KMS-11 (cell line): ENCODE measurements around the gene KIF12.

ENCODE experiments used
- H2AFZ ChIP-seq: fragments of 200-600 bp; sonication (generic); 2 replicates; pipeline ENCODE4 v1.6.1; 2016; ENCODE audit warnings: antibody characterized with exemption, mixed run types, low read depth
- H3K27ac ChIP-seq: fragments of 200-600 bp; sonication (generic); 2 replicates; pipeline ENCODE4 v1.6.1; 2016; ENCODE audit warnings: mild to moderate bottlenecking, mixed run types
- H3K27me3 ChIP-seq: fragments of 200-600 bp; sonication (generic); 2 replicates; pipeline ENCODE4 v1.6.1; 2017; ENCODE audit warnings: mild to moderate bottlenecking, low read depth, mixed run types, moderate library complexity; ENCODE audit not compliant: insufficient read depth
- H3K36me3 ChIP-seq: fragments of 200-600 bp; sonication (generic); 2 replicates; pipeline ENCODE4 v1.6.1; 2017; ENCODE audit warnings: mild to moderate bottlenecking, mixed run types; ENCODE audit not compliant: insufficient read depth
- H3K4me1 ChIP-seq: fragments of 200-600 bp; sonication (generic); 2 replicates; pipeline ENCODE4 v1.6.1; 2016; ENCODE audit warnings: mild to moderate bottlenecking, low read depth, mixed run types; ENCODE audit not compliant: poor library complexity, severe bottlenecking
- H3K4me2 ChIP-seq: fragments of 200-600 bp; sonication (generic); 2 replicates; pipeline ENCODE4 v1.7.0; 2016; ENCODE audit warnings: mild to moderate bottlenecking, mixed run types
- H3K4me3 ChIP-seq: fragments of 200-600 bp; sonication (generic); IDR thresholded peaks from 2 replicates; pipeline ENCODE4 v1.6.1; 2017; ENCODE audit warnings: low read depth, low read length, mixed read lengths; ENCODE audit not compliant: insufficient read depth
- H3K79me2 ChIP-seq: fragments of 200-600 bp; sonication (generic); 2 replicates; pipeline ENCODE4 v1.6.1; 2016; ENCODE audit warnings: low read depth, mixed run types; ENCODE audit not compliant: insufficient read depth
- H3K9ac ChIP-seq: fragments of 200-600 bp; sonication (generic); 2 replicates; pipeline ENCODE4 v1.6.1; 2016; ENCODE audit warnings: mild to moderate bottlenecking, mixed run types
- H4K20me1 ChIP-seq: fragments of 200-600 bp; sonication (generic); 2 replicates; pipeline ENCODE4 v1.6.1; 2016; ENCODE audit warnings: mild to moderate bottlenecking, mixed run types; ENCODE audit not compliant: insufficient read depth
- CTCF ChIP-seq: fragments of 200-600 bp; sonication (generic); conservative IDR thresholded peaks from 2 replicates; pipeline ENCODE4 v1.6.1; 2017; ENCODE audit warnings: low read depth, mild to moderate bottlenecking, antibody characterized with exemption, low read length, moderate library complexity, mixed read lengths

The KIF12 gene

DNA sequence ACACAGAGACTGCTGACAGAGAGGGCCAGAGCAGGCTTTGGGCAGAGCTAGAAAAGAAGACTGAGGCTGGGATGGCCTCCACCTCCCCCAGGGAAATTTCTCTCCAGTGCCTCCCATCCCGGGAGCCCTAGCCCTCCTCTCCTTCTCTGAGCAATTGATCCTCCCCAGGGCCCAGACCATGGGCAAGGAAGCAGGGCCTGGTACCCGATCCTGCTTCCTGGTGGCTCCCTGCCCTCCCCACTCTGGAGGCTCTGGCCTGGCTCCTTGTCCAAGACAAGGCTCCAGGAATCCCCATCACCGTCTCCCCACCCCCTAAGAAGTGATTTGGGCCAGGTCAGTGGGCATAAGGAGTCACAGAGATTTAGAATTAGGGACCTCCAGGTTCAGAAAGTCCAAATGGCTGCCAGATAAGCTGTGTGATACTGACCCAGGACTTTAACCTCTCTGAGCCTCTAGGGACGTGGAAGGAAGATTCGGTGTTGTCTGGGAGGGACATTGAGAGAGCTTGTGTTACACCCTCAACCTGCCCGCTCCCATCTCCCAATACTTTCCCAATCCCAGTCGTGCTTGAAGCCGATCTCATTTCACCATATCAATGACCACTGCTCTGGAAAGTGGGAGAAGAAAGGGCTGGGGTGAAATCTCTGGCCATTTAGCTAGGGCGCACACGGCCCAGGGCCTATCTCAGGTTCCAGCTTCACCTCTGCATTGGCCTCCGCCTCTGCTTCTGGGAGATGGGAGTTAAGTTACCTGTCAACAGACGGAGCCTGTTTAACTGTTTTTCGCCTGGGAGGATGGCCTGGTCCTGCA, 25.8 kb upstream of the KIF12 start:
- no peaks in the 10 kb centered on the region for H3K4me1 ChIP-seq
- no peak overlapping the region for H3K9ac ChIP-seq
- H3K36me3 ChIP-seq = no peaks in the 10 kb centered on the region
- no peak overlapping the region for H3K4me3 ChIP-seq
- H3K27me3 ChIP-seq = no peaks in the 10 kb centered on the region
- no peak overlapping the region for H2AFZ ChIP-seq
- TF ChIP-seq CTCF = no peak
- no peak overlapping the region for H3K27ac ChIP-seq
- H3K4me2 ChIP-seq = no peak overlapping the region
- H4K20me1 ChIP-seq = no peaks in the 10 kb centered on the region
- H3K79me2 ChIP-seq = no peaks in the 10 kb centered on the region

- Histone ChIP-seq H2AFZ (no peak overlapping the region), H4K20me1 (no peaks in the 10 kb centered on the region), H3K79me2 (no peaks in the 10 kb centered on the region), H3K27ac (no peak overlapping the region), H3K27me3 (no peaks in the 10 kb centered on the region), H3K36me3 (no peaks in the 10 kb centered on the region), H3K4me3 (no peak overlapping the region), H3K9ac (no peak overlapping the region), H3K4me1 (no peaks in the 10 kb centered on the region), H3K4me2 (no peak overlapping the region)
- no peak for TF ChIP-seq CTCF
These were observed 25.0 kb upstream of the KIF12 start for GRCh38 chr9:114124138-114124537.

DNA sequence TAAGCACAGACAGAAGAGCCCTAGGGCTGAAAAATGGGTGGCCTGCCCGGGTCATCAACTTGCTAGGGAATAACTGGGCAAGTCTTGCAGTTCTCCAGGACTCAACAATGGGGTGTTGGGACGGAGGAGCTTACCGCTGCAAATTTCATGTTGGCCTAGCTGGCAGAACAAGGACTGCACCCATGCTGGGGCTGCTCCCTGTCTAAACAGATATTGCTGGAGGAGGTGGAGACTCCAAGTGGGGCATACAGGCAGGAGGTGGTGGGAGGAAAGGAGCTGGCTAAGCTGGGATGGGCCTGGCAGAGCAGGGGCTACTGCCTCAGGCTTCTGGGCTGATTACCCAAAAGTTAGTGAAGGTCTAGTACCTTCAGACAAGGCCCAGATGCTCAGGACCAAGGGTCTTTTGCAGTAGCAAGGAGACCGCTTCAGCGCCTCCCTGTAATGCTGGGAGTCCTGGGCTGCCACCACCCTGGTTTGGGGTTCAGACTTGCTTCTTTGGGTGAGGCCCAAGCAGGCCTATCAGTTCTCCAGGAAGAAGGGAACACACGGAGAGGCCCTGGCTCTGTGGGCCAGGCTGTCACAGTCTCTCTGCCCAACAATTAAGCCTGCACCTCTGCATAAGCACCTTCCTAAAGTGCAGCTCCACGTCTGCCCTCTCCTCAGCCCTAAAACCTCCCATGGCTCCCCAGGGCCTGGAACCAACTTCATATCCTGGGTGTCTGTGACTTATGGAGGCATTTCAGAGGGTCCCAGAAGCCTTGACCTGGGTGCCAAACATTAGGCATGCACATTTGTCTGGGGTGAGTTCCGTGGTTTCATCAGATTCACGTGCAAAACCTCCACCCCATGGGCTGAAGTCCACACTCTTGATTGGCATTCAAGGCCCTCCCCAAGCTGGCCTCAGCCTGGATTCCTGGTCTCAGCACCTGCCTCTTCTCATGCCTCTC, 24.2 kb upstream of the KIF12 start:
- Histone ChIP-seq H3K79me2 (no peaks in the 10 kb centered on the region), H4K20me1 (no peaks in the 10 kb centered on the region), H3K4me3 (no peak overlapping the region), H3K27me3 (no peaks in the 10 kb centered on the region), H3K4me2 (no peak overlapping the region), H3K36me3 (no peaks in the 10 kb centered on the region), H3K4me1 (no peaks in the 10 kb centered on the region), H3K9ac (no peak overlapping the region), H3K27ac (no peak overlapping the region), H2AFZ (no peak overlapping the region)
- no peak for TF ChIP-seq CTCF

- Histone ChIP-seq H3K36me3 (no peaks in the 10 kb centered on the region), H3K79me2 (no peaks in the 10 kb centered on the region), H3K4me3 (no peak overlapping the region), H3K4me2 (no peak overlapping the region), H2AFZ (no peak overlapping the region), H3K9ac (no peak overlapping the region), H3K27me3 (no peaks in the 10 kb centered on the region), H4K20me1 (no peaks in the 10 kb centered on the region), H3K4me1 (no peaks in the 10 kb centered on the region), H3K27ac (no peak overlapping the region)
- no peak for TF ChIP-seq CTCF
These were observed 23.3 kb upstream of the KIF12 start for GRCh38 chr9:114122136-114123027.
